Heart right ventricle (tissue), 16 donors: ENCODE data around the gene UFSP1. TPM values are rescaled to one million over a fixed set of nuclear protein-coding genes. Genes with fewer than 3 reads are reported as not detected.

Experiments used
- ATAC-seq, 8 donors: fragments of 200-7000 bp; cut with Tn5 transposase; one replicate each; pipeline ENCODE4 v1.9.1; 2020; ENCODE audit warnings: mild to moderate bottlenecking in 8 of 8, moderate library complexity in 8 of 8, moderate number of reproducible peaks in 1 of 8
- DNase-seq, 2 donors: peaks; one replicate each; pipeline ENCODE4 v3.0.0-alpha.2; 2020
- H3K27ac ChIP-seq, 10 donors: fragments of 200-600 bp; sonication (generic) in 2 of 10; one replicate each; pipeline versions ENCODE4 v1.5.0 to v1.8.0; 2020 to 2022; ENCODE audit warnings: mild to moderate bottlenecking in 3 of 10
- H3K27me3 ChIP-seq, 7 donors: fragments of 200-600 bp; one replicate each; pipeline ENCODE4 v1.8.0; 2021 to 2022; ENCODE audit warnings: mild to moderate bottlenecking in 2 of 7
- H3K36me3 ChIP-seq, 9 donors: fragments of 200-600 bp; sonication (generic) in 1 of 9; one replicate each; pipeline versions ENCODE4 v1.5.0 to v1.8.0; 2020 to 2022; ENCODE audit warnings: mild to moderate bottlenecking in 2 of 9
- H3K4me1 ChIP-seq, 9 donors: fragments of 200-600 bp; sonication (generic) in 1 of 9; one replicate each; pipeline versions ENCODE4 v1.5.0 to v1.8.0; 2020 to 2022; ENCODE audit warnings: mild to moderate bottlenecking in 4 of 9
- H3K4me3 ChIP-seq, 10 donors: fragments of 200-600 bp; sonication (generic) in 2 of 10; one replicate each; pipeline versions ENCODE4 v1.5.0 to v1.8.0; 2020 to 2022; ENCODE audit warnings: mild to moderate bottlenecking in 7 of 10, moderate library complexity in 2 of 10
- H3K9me3 ChIP-seq, 11 donors: fragments of 200-600 bp in 10 of 11; sonication (generic) in 2 of 11; one replicate each; pipeline versions ENCODE4 v1.5.0 to v1.8.0; 2013 to 2022; ENCODE audit warnings: mild to moderate bottlenecking in 2 of 11, control low read depth in 1 of 11, moderate library complexity in 1 of 11
- WGBS, 2 donors: extraction: QIAGEN DNeasy Blood & Tissue Kit; methylation state at CpG; one replicate each; pipeline ENCODE4 v1.1.7; 2013; ENCODE audit warnings: inconsistent platforms in 1 of 2; 5-methylcytosine and 5-hydroxymethylcytosine counted together
- intact Hi-C, 10 donors: fragments of 100-400 bp; cut with DNase I; formaldehyde crosslinking; loops; one replicate each; pipeline versions ENCODE4 v1.11.1 to v1.14.2; 2022
- polyA plus RNA-seq, 2 donors: library from polyadenylated mRNA; stranded (reverse); fragments of 200-250 nt; gene quantifications; one replicate each; pipeline ENCODE4 v1.2.3, GENCODE V29; 2013
- total RNA-seq, 10 donors: library from RNA; stranded (reverse); fragmentation: NEBNext Ultra II Directional in 3 of 10; extraction: Animal tissue kit (Norgen Biotek cat#: 25700) in 3 of 10; gene quantifications; one replicate each; pipeline versions ENCODE4 v1.2.1 to v1.2.4, GENCODE V29; 2021 to 2023
- TF ChIP-seq, protein P1 (sequence below), 9 donors: fragments of 200-600 bp; sonication (generic) in 2 of 9; IDR thresholded peaks; one replicate each; pipeline versions ENCODE4 v1.5.0 to v1.8.0; 2021 to 2022; ENCODE audit warnings: antibody characterized with exemption in 9 of 9, mild to moderate bottlenecking in 5 of 9, moderate library complexity in 1 of 9
- donor health status: Arrhythmogenic right ventricular cardiomyopathy.
- donor health status: ischemic (EF 13 %, LVEDD 7.1; RV severe dilation, severe dysfunction).
- donor health status: healthy with polysubstance abuse.
- donor health status: DM: no; HTN: yes; CAD: no.
- donor health status: DM: no; HTN: no; CAD: no.
- donor health status: ischemic (EF 25% LVEDD 6.9; RV normal size, moderate dysfunction).
- donor health status: ischemic (EF 25% LVEDD 5.7; RV mildly dilated, moderate dysfunction).
- donor health status: healthy.
- donor health status: DM: yes; HTN: yes; CAD: no.
- donor health status: Ischemic cardiomyopathy.
- donor health status: ischemic (EF 35%, LVEDD 5.7; RV mildly dilated, moderate dysfunction).
- donor health status: nonischemic (EF 11% LVEDD 7.7; RV severe dilation, severe dysfunction).
- donor health status: DM: yes; HTN: yes; CAD: no.
- donor health status: PGD.
- donor health status: ischemic (EF 29% LVEDD 5.4; RV normal size, mild dysfunction).
- donor health status: nonischemic (EF 23%, LVEDD 6.1; RV moderate dilation, normal function).

The UFSP1 gene
- total and polyA plus RNA-seq, 12 donors = 0.99 to 3.4 (median 1.9) TPM

DNA sequence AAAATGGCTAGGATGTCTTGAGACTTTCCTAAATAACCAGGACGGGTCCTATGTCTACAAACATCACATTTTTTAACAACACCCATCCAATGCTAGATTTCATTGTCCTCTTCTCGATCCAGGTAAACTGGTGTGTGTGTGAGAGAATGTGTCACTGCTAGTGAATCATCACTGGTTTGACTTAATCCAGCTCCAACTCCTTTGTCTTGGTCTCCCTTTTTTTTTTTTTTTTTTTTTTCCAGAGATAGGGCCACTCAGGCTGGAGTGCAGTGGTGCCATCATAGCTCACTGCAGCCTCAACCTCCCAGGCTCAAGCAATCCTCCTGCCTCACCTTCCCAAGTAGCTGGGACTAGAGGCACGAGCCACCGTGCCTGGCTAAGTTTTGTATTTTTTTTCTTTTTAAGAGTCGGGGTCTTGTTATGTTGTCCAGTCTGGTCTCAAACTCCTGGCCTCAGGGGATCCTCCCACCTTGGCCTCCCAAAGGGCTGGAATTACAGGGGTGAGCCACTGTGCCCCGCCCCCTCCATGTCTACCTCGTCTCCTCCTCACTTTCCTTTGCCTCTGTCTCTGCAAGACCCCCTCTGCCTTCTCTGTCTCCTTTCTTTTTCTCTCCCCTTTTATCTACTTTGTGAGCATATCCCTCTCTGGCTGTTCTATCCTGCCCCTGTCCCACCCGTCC, 2.2 kb upstream of the UFSP1 start:
- TF ChIP-seq, protein P1, sequence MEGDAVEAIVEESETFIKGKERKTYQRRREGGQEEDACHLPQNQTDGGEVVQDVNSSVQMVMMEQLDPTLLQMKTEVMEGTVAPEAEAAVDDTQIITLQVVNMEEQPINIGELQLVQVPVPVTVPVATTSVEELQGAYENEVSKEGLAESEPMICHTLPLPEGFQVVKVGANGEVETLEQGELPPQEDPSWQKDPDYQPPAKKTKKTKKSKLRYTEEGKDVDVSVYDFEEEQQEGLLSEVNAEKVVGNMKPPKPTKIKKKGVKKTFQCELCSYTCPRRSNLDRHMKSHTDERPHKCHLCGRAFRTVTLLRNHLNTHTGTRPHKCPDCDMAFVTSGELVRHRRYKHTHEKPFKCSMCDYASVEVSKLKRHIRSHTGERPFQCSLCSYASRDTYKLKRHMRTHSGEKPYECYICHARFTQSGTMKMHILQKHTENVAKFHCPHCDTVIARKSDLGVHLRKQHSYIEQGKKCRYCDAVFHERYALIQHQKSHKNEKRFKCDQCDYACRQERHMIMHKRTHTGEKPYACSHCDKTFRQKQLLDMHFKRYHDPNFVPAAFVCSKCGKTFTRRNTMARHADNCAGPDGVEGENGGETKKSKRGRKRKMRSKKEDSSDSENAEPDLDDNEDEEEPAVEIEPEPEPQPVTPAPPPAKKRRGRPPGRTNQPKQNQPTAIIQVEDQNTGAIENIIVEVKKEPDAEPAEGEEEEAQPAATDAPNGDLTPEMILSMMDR (IDR thresholded peaks at IDR 0.05) = no peak
- peaks cover 13 to 63% (median 23%) of the 10 kb centered on the region in 7 donors for H3K27me3 ChIP-seq
- intact Hi-C loops = loop anchor here in 5 of 10 donors (5.0 to 10.0 kb wide), 5 partner anchors 181 to 393 kb away; no protein-coding TSS in a partner anchor
- 68 to 82% methylated on average over 8 of the region's 8 CpGs for WGBS, 2 donors
- H3K36me3 ChIP-seq = peaks cover 0 to 22% (median 11%) of the 10 kb centered on the region in 9 donors
- DNase-seq (no peak), ATAC-seq (no peak)
- H3K4me1 ChIP-seq = peaks cover 16 to 66% (median 51%) of the 10 kb centered on the region in 9 donors
- peak overlapping the region in 1 of 10 donors; percentile 81 for H3K4me3 ChIP-seq
- no peak overlapping the region for H3K27ac ChIP-seq
- H3K9me3 ChIP-seq = no peaks in the 10 kb centered on the region

DNA sequence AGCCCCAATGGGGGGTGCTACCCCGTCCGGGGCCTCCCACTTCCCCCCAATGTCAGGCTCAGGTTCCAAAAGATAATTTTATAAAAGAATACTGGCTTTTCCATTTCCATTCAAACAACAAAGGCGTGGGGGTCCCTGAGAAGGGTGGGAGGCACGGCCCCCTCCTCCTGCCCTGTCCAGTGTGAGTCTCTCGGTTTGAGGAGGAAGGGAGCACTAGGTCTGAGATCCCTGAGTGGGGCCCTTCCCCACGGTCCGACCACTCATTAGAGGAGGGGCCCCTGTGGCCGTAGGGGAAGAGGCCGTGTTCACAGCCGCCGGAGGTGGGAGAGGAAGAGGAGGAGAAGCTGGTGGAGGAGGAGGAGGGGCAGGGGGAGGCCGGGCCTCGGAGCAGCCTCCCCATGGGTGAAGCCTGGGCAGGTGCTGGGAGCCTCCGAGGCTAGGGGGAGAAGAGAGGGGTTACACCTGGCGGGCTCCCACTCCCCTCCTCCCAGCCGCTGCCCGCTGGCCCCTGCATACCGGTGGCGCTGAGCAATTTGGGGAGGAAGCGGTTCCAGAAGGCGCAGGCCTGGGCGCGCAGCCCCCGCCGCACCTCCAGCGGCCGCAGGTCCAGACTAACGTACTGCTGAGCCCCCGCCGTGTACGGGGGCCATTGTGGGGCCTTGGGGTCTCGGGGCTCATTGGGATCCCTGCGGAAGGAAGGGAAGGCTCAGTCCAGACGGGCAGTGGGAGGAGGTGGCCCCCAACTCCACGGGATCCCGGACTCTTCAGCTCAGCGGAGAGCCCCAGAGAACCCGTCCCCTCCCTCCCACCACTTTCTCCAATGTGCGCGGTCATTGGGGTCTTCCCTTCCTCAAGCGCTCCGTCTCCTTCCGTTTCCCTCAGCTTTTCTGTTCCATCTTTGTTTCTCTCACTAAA, 1.4 kb upstream of the UFSP1 start:
- Histone ChIP-seq H3K4me1 (peaks cover 16 to 60% (median 44%) of the 10 kb centered on the region in 9 donors), H3K9me3 (no peaks in the 10 kb centered on the region), H3K27me3 (peaks cover 9 to 55% (median 16%) of the 10 kb centered on the region in 7 donors), H3K36me3 (peaks cover 0 to 30% (median 19%) of the 10 kb centered on the region in 9 donors), H3K27ac (peak overlapping the region; percentile 78 to 91 (median 88)), H3K4me3 (peak overlapping the region; percentile 33 to 81 (median 71))
- ATAC-seq = peak in 1 of 8 donors; percentile 5
- 15 to 19% methylated on average over 43 of the region's 43 CpGs for WGBS, 2 donors
- intact Hi-C loops = loop anchor here in 5 of 10 donors (5.0 to 10.0 kb wide), 5 partner anchors 181 to 394 kb away; no protein-coding TSS in a partner anchor
- DNase-seq = no peak
- TF ChIP-seq, protein P1 (IDR thresholded peaks at IDR 0.05) = no peak

DNA sequence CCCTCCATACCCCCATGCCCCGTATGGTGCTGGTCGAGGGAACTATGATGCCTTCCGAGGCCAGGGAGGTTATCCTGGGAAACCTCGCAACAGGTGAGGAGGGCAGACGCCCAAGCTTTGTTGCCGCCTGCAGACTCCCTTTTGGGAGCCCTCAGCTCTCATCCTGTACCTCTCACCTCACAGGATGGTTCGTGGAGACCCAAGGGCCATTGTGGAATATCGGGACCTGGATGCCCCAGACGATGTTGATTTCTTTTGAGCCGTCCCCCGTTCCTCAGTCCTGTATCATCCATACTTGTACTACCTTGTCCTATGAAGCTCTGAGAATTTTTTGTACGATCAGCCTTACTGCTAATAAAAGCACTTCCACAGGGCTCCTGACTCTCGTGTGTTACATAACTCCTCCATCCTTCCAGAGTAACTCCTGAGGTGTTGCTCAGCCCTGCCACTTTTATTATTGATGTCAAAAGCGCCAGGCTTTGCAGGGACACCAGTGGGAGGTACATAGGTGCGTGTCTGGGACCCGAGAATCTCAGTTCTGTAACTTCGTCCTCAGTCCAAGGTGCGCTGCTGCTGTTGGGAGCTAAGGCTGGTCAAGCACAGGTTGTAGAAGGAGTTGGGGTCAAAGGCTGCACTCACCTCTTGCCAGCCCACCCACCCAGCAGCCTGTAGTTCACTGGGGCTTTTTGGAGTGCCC, 1.1 kb downstream of the UFSP1 start:
- Histone ChIP-seq H3K9me3 (no peaks in the 10 kb centered on the region), H3K27me3 (peaks cover 0 to 30% (median 0%) of the 10 kb centered on the region in 7 donors), H3K4me3 (peak overlapping the region; percentile 55 to 82 (median 75)), H3K36me3 (peaks cover 5 to 54% (median 43%) of the 10 kb centered on the region in 9 donors), H3K4me1 (peaks cover 16 to 45% (median 31%) of the 10 kb centered on the region in 9 donors), H3K27ac (peak overlapping the region in 9 of 10 donors; percentile 83 to 91 (median 89))
- TF ChIP-seq, protein P1 (IDR thresholded peaks at IDR 0.05) = no peak
- intact Hi-C loops = loop anchor here in 2 of 10 donors (2.0 kb wide), 1 partner anchor 14 kb away; the partner anchor contains the start of gene SRRT (in 2 of the 2)
- ATAC-seq (no peak), DNase-seq (no peak)
- 77 to 78% methylated on average over 18 of the region's 18 CpGs for WGBS, 2 donors
